ENCODE results near the gene KIAA1614.

The KIAA1614 gene

DNA sequence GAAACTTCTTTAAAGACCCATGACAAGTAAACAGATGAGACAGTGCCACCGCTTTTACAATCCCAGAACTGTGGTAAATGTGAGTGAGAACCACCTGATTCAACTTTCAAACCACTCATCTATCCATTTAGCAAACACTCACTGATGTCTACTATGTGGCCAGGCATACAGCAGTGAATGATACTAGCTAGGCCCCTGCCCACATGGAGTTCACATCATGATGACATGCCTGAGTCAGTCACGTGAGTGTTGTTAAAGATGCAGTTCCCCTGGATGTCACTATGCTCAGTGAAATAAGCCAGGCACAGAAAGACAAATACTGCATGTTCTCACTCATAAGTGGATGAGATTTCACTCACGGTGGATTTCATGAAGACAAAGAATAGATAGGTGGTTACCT, 81.6 kb downstream of the KIAA1614 start:
- no peaks in the 10 kb centered on the region for H3K27me3 ChIP-seq (replicated peaks; ENCODE audit: control insufficient read depth, insufficient read depth, low read length)
- DNase-seq (ENCODE audit: extremely low read depth, insufficient read length) = no peak
- TF ChIP-seq, protein P1, sequence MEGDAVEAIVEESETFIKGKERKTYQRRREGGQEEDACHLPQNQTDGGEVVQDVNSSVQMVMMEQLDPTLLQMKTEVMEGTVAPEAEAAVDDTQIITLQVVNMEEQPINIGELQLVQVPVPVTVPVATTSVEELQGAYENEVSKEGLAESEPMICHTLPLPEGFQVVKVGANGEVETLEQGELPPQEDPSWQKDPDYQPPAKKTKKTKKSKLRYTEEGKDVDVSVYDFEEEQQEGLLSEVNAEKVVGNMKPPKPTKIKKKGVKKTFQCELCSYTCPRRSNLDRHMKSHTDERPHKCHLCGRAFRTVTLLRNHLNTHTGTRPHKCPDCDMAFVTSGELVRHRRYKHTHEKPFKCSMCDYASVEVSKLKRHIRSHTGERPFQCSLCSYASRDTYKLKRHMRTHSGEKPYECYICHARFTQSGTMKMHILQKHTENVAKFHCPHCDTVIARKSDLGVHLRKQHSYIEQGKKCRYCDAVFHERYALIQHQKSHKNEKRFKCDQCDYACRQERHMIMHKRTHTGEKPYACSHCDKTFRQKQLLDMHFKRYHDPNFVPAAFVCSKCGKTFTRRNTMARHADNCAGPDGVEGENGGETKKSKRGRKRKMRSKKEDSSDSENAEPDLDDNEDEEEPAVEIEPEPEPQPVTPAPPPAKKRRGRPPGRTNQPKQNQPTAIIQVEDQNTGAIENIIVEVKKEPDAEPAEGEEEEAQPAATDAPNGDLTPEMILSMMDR (IDR thresholded peaks at IDR 0.05; ENCODE audit: insufficient read depth, low read length, poor library complexity, severe bottlenecking) = no peak
- H3K4me3 ChIP-seq (replicated peaks; ENCODE audit: low read depth, low read length) = no peak overlapping the region
- H3K36me3 ChIP-seq (ENCODE audit: control insufficient read depth, insufficient read depth, low read length) = peaks cover 15% of the 10 kb centered on the region

DNA sequence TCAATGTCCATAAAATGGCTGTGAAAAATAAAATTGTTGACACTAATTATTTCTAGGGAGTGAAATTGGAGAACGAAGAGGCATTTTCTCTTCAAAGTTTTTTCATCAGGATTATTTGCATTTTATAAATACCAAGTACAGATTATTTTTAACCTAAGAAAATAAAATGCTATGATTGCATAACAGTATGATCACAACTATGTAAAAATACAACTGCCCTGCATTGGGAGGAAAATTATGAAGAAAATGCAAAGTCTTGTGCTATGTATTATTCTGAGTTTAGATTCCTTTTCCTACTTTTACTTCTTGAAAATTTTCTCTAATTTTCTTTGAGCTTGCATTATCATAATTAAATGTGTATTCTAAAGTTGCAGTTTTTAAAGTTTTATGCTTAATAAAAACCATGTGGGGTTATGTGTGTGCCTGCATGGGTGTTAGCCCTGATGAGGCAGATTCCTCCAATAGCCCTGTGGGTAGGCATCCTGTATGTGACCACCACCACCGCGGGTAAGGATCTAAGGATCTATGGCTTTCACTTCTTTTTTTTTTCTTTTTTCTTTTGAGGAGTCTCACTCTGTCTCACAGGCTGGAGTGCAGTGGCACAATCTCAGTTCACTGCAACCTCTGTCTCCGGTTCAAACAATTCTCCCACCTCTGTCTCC, 85.3 kb downstream of the KIAA1614 start:
- Histone ChIP-seq H3K36me3 (ENCODE audit: control insufficient read depth, insufficient read depth, low read length) (peaks cover 11% of the 10 kb centered on the region), H3K27me3 (replicated peaks; ENCODE audit: control insufficient read depth, insufficient read depth, low read length) (no peaks in the 10 kb centered on the region), H3K4me3 (replicated peaks; ENCODE audit: low read depth, low read length) (no peak overlapping the region)
- no peak for DNase-seq (ENCODE audit: extremely low read depth, insufficient read length)
- TF ChIP-seq, protein P1 (IDR thresholded peaks at IDR 0.05; ENCODE audit: insufficient read depth, low read length, poor library complexity, severe bottlenecking) = no peak

Data from GM06990 (cell line).